GM18526 (cell line): ENCODE data around the gene RSPO4.

Experiments
- POLR2A ChIP-seq: IDR thresholded peaks from 3 replicates; pipeline ENCODE4 v1.6.1; 2011; ENCODE audit not compliant: insufficient read length; ENCODE audit errors: extremely low read depth

RSPO4 gene

GRCh38 chr20:959996-960615 is 42.0 kb downstream of the RSPO4 start:
- no peak for TF ChIP-seq POLR2A

GRCh38 chr20:958936-959815 is 42.9 kb downstream of the RSPO4 start:
- no peak for TF ChIP-seq POLR2A

GRCh38 chr20:957544-957943 is 44.6 kb downstream of the RSPO4 start:
- TF ChIP-seq POLR2A: no peak

- TF ChIP-seq POLR2A: no peak
Measured at GRCh38 chr20:956330-956951, 45.7 kb downstream of the RSPO4 start.

- TF ChIP-seq POLR2A: no peak
Measured at GRCh38 chr20:955656-956055, 46.5 kb downstream of the RSPO4 start.

- no peak for TF ChIP-seq POLR2A
Measured at GRCh38 chr20:955111-955510, 47.0 kb downstream of the RSPO4 start.

GRCh38 chr20:953742-954141 is 48.4 kb downstream of the RSPO4 start:
- TF ChIP-seq POLR2A: no peak

GRCh38 chr20:952196-952795 is 49.8 kb downstream of the RSPO4 start:
- no peak for TF ChIP-seq POLR2A

GRCh38 chr20:951384-952169 is 50.5 kb downstream of the RSPO4 start:
- TF ChIP-seq POLR2A: no peak

- no peak for TF ChIP-seq POLR2A
Measured at GRCh38 chr20:949717-950116, 52.4 kb downstream of the RSPO4 start.

GRCh38 chr20:946826-947225 is 55.3 kb downstream of the RSPO4 start:
- TF ChIP-seq POLR2A: no peak

- TF ChIP-seq POLR2A: no peak
Measured at GRCh38 chr20:945841-946240, 56.3 kb downstream of the RSPO4 start.

- no peak for TF ChIP-seq POLR2A
Measured at GRCh38 chr20:944774-945410, 57.2 kb downstream of the RSPO4 start.

- no peak for TF ChIP-seq POLR2A
Measured at GRCh38 chr20:944148-944547, 58.0 kb downstream of the RSPO4 start.
